ENCODE results near the gene PPP4C. TPM values are rescaled to one million over a fixed set of nuclear protein-coding genes. Genes with fewer than 3 reads are reported as not detected.

Gene PPP4C
- total RNA-seq, 1 donor: 178 TPM

- H3K36me3 ChIP-seq (ENCODE audit: insufficient read depth, low read length): peaks cover 8% of the 10 kb centered on the region
- peak within 1 kb of the TSS; percentile 76 for H3K4me3 ChIP-seq (ENCODE audit: insufficient read depth, low read length)
- H3K4me1 ChIP-seq (ENCODE audit: insufficient read depth, low read length): peaks cover 31% of the 10 kb centered on the region
- H3K27me3 ChIP-seq (ENCODE audit: insufficient read depth, low read length): no peaks in the 10 kb centered on the region
- peak within 1 kb of the TSS; percentile 59 for H3K27ac ChIP-seq (ENCODE audit: low read depth, low read length)
- peaks cover 2% of the 10 kb centered on the region for H3K9me3 ChIP-seq (ENCODE audit: low read depth, low read length)
- DNase-seq (ENCODE audit: insufficient read length, low spot score, missing footprints): peak; percentile 99
- peak within 1 kb of the TSS; percentile 90 for H3K4me2 ChIP-seq (ENCODE audit: insufficient read depth, low read length)
- peaks cover 3% of the 10 kb centered on the region for H3K79me2 ChIP-seq (ENCODE audit: insufficient read depth, low read length)
- H4K20me1 ChIP-seq (ENCODE audit: insufficient read depth, low read length): peaks cover 7% of the 10 kb centered on the region
- TF ChIP-seq CTCF (IDR thresholded peaks at IDR 0.05; ENCODE audit: extremely low read depth, low read depth, low read length): peak; percentile 58
- H2AFZ ChIP-seq (ENCODE audit: low read length): peak within 1 kb of the TSS; percentile 92
Measured at GRCh38 chr16:30091474-30092372, 15.9 kb downstream of the PPP4C start, which contains the start of gene TBX6. TSS of gene TBX6 (minus strand) at chr16:30091924. CDS start at chr16:30091193, 731 bp downstream.

- peaks cover 7% of the 10 kb centered on the region for H4K20me1 ChIP-seq (ENCODE audit: insufficient read depth, low read length)
- H3K27ac ChIP-seq (ENCODE audit: low read depth, low read length): peak overlapping the region; percentile 59
- peak; percentile 62 for TF ChIP-seq CTCF (IDR thresholded peaks at IDR 0.05; ENCODE audit: extremely low read depth, low read depth, low read length)
- H3K27me3 ChIP-seq (ENCODE audit: insufficient read depth, low read length): no peaks in the 10 kb centered on the region
- peaks cover 9% of the 10 kb centered on the region for H3K9me3 ChIP-seq (ENCODE audit: low read depth, low read length)
- peak overlapping the region; percentile 90 for H3K4me2 ChIP-seq (ENCODE audit: insufficient read depth, low read length)
- peaks cover 8% of the 10 kb centered on the region for H3K36me3 ChIP-seq (ENCODE audit: insufficient read depth, low read length)
- peaks cover 3% of the 10 kb centered on the region for H3K79me2 ChIP-seq (ENCODE audit: insufficient read depth, low read length)
- H3K4me1 ChIP-seq (ENCODE audit: insufficient read depth, low read length): peaks cover 31% of the 10 kb centered on the region
- H3K4me3 ChIP-seq (ENCODE audit: insufficient read depth, low read length): peak overlapping the region; percentile 76
- H2AFZ ChIP-seq (ENCODE audit: low read length): peak overlapping the region; percentile 91
- peak; percentile 96 for DNase-seq (ENCODE audit: insufficient read length, low spot score, missing footprints)
Measured at GRCh38 chr16:30092373-30093010, 16.7 kb downstream of the PPP4C start.

- H3K4me1 ChIP-seq (ENCODE audit: insufficient read depth, low read length): peaks cover 31% of the 10 kb centered on the region
- no peak for TF ChIP-seq CTCF (IDR thresholded peaks at IDR 0.05; ENCODE audit: extremely low read depth, low read depth, low read length)
- no peak overlapping the region for H3K27ac ChIP-seq (ENCODE audit: low read depth, low read length)
- H2AFZ ChIP-seq (ENCODE audit: low read length): no peak overlapping the region
- peak overlapping the region; percentile 76 for H3K4me3 ChIP-seq (ENCODE audit: insufficient read depth, low read length)
- peaks cover 10% of the 10 kb centered on the region for H3K9me3 ChIP-seq (ENCODE audit: low read depth, low read length)
- peaks cover 3% of the 10 kb centered on the region for H3K79me2 ChIP-seq (ENCODE audit: insufficient read depth, low read length)
- peaks cover 8% of the 10 kb centered on the region for H3K36me3 ChIP-seq (ENCODE audit: insufficient read depth, low read length)
- H3K4me2 ChIP-seq (ENCODE audit: insufficient read depth, low read length): peak overlapping the region; percentile 97
- peak; percentile 50 for DNase-seq (ENCODE audit: insufficient read length, low spot score, missing footprints)
- peaks cover 7% of the 10 kb centered on the region for H4K20me1 ChIP-seq (ENCODE audit: insufficient read depth, low read length)
- no peaks in the 10 kb centered on the region for H3K27me3 ChIP-seq (ENCODE audit: insufficient read depth, low read length)
Measured at GRCh38 chr16:30094541-30095165, 18.9 kb downstream of the PPP4C start.
